ENCODE measurements around the gene FAAP100.

- no peak for TF ChIP-seq EZH2 (IDR thresholded peaks at IDR 0.05; ENCODE audit: low read depth)
- TF ChIP-seq CTCF (conservative IDR thresholded peaks at IDR 0.05), result no peak
Observed at GRCh38 chr17:81553018-81553615, 964 bp upstream of the FAAP100 start.
